Activated CD4-positive, alpha-beta T cell treated with anti-CD3 and anti-CD28 coated beads for 48 hours (primary cell): ENCODE results near the gene METTL21C.

ENCODE experiments used
- DNase-seq: peaks from one replicate; pipeline ENCODE4 v3.0.0-alpha.2; 2020

Gene METTL21C

GRCh38 chr13:102658660-102659059, 36.2 kb downstream of the METTL21C start:
- DNase-seq: no peak

GRCh38 chr13:102657630-102658029, 37.2 kb downstream of the METTL21C start:
- no peak for DNase-seq

- no peak for DNase-seq
Observed at GRCh38 chr13:102654756-102655155, 40.1 kb downstream of the METTL21C start.

- no peak for DNase-seq
Observed at GRCh38 chr13:102651892-102652291, 43.0 kb downstream of the METTL21C start.

GRCh38 chr13:102651392-102651791, 43.5 kb downstream of the METTL21C start:
- DNase-seq: no peak

GRCh38 chr13:102650444-102650843, 44.4 kb downstream of the METTL21C start:
- no peak for DNase-seq

- DNase-seq: no peak
Observed at GRCh38 chr13:102648046-102648445, 46.8 kb downstream of the METTL21C start.

- DNase-seq: no peak
Observed at GRCh38 chr13:102645701-102646100, 49.1 kb downstream of the METTL21C start.

- DNase-seq: no peak
Observed at GRCh38 chr13:102643656-102644055, 51.2 kb downstream of the METTL21C start.

- DNase-seq: no peak
Observed at GRCh38 chr13:102642475-102642874, 52.4 kb downstream of the METTL21C start.

GRCh38 chr13:102642029-102642428, 52.8 kb downstream of the METTL21C start:
- DNase-seq: no peak

- no peak for DNase-seq
Observed at GRCh38 chr13:102638741-102639140, 56.1 kb downstream of the METTL21C start.
